GM21528 (cell line): ENCODE data around the gene SLC16A13.
"Not testable (repeated sequence)": the region's sequence is repeated elsewhere in the genome, so short reads cannot be mapped to it uniquely, and the experiment has no call there.

Experiments
- ATAC-seq: cut with Tn5 transposase; IDR thresholded peaks from one replicate; pipeline ENCODE4 v1.9.1; 2021; ENCODE audit warnings: mild to moderate bottlenecking, moderate library complexity; ENCODE audit not compliant: unreplicated experiment, low FRiP score

The SLC16A13 gene

DNA sequence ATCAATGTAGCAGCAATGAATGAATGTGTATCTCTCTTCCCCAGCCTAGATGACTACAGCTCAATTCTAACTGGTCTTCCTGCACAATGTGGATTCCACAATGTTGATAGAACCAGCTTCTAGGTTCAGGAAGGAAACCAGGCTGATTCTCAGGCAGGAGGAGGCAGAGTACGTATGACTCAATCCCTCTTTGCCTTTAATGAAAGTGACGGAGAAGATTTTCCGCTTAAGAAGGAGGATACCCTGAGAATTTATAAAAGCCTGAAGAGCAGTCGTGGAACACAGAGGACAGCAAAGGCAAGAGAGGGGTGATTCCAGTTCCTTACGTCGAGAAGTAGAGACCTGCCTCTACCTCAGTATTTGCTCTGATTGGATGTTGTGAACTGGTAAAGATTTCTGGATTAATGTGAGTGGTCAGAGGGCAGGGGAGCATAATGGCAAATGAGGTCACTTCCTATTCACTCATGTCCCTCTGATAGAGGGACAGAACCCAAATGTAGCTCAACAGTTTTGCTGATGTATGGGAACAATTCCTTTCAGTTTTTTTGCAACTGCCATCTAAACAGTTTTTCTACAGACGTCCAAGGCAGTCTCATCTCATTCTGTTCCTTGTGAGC, 23.1 kb downstream of the SLC16A13 start:
- no peak for ATAC-seq

DNA sequence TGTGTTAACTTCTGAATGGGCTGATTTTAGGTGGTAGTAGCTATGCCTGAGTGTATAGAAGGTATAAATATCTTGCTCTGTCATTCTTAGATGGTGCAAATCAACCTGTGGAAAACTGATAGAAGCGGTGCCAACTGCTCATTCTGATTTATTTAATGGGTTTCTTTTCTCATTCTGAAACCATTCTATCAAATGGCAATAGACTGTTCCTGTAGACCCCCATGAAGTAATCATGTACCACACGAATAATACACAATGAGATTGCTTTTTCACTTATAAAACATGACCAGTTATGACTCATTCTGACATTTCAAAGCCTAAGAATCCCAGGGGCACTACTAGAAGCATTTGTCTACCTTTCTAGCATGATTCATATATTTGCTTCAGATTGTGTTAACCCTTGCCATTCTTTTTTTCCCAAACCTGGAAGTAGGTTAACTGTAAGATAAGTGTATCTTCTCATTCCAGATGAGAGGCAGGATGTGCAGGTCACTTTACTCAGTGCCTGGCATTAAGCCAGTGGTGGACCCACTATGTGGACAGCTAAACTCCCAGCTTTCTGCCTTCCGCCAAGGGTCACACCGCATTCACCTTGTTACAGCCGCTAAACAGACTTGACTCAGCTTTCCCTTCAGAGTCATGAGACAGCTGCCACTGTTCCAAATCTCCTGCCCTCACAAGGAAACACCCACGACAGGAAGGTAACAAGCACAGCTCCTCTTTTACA, 24.5 kb downstream of the SLC16A13 start:
- ATAC-seq, result no peak

DNA sequence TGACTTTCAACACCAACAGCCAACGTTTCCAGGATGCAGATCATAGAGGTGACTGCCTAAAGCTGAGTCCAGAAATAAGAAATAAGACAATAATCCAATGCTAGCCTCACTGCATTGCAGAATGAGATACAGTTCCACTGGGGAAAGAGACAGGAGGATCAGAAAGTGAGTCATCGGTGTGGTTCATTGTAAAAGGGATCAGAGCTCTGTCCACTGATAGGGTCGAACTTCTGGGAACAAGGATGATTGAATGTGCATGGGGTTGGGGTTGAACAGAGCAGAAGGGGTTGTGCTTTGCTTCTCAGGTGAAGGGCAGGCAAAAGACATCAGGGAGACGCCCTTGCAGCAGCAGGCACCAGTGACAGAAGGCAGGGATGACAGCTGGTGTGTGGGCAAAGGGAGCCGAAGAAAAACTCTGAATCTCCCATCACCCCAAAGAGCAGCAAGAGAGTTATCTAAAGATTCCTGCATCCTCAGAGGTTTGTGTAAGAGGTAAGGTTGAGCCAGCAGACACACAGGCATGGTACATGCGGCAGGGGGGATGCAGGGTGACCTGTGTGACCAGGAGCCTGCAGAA, 27.8 kb downstream of the SLC16A13 start:
- ATAC-seq, result no peak

DNA sequence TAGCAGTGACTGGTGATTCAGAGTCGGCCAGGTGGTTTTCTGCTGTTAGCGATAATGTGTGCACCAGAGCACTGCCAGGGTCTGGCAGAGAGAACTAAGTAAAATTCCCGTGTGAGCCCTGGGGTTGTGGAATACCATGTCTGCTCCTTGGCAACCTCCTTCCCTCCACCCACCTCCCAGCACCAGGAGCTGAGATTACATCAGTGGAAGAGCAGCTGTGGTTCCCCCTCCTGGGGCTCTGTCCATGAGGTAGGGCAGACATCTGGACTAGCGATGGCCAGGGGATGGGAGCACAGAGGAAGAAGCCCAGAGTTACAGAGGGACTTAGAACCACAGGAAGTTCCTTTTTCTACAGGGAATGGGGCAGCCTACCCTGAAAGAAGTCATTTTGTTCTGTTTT, 28.4 kb downstream of the SLC16A13 start:
- ATAC-seq, result no peak

DNA sequence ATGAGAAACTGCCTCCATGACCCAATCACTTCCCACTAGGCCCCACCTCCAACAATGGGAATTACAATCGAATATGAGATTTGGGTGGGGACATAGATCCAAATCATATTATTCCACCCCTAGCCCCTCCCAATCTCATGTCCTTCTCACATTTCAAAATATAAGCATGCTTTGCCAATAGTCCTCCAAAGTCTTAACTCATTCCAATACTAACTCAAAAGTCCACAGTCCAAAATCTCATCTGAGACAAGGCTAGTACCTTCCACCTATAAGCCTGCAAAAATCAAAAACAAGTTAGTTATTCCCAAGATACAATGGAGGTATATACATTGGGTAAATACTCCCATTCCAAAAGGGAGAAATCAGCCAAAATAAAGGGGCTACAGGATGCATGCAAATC, 31.4 kb downstream of the SLC16A13 start:
- ATAC-seq, result no peak

DNA sequence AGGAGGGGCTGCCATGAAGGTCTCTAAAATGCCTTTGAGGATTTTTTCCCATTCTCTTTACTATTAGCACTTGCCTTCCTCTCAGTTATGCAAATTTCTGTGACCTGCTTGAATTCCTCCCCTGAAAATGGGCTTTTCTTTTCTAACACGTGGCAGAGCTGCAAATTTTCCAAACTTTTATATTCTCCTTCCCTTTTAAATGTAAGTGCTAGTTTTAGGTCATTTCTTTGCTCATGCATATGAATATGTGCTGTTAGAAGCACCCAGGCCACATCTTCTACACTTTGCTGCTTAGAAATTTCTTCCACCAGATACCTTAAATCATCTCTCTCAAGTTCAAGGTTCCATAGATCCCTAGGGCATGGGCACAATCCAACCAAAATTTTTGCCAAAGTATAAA, 32.5 kb downstream of the SLC16A13 start:
- ATAC-seq, result no peak

DNA sequence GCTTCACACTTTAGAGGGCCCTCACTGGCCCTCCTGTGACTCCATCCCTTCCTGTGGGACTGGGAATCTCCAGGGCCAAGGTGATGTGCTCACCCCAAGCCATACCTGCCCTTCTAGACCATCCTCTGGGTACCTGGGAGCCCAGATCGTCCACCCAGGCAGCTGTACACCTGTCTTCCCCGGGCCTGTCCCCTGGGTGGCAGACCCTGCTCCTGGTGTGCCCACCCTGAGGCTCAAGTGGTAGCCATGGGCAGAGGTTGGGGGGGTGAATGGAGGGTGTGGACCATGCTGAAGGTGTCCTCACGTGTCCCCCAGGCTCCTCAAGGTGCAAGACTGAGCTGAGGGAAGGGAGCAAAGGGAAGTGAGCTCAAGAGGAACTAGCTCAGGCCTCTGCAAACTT, 34.9 kb downstream of the SLC16A13 start:
- no peak for ATAC-seq

DNA sequence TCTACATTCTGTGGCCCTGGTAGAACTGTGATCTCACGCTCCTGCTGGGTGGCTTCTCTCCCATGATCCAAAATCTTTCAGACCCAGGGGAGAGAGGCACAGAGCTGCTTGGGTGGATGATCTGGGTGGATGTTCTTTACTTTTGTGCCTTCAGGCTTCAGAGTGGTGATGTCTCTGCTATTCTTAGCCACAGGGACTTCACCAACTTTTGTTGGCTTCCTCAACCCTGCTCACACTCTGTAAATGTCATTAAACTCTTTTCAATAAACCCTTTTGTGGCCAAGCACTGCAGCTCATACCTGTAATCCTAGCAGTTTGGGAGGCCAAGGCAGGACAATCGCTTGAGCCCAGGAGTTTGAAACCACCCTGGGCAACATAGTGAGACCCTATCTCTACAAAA, 36.6 kb downstream of the SLC16A13 start:
- no peak for ATAC-seq

DNA sequence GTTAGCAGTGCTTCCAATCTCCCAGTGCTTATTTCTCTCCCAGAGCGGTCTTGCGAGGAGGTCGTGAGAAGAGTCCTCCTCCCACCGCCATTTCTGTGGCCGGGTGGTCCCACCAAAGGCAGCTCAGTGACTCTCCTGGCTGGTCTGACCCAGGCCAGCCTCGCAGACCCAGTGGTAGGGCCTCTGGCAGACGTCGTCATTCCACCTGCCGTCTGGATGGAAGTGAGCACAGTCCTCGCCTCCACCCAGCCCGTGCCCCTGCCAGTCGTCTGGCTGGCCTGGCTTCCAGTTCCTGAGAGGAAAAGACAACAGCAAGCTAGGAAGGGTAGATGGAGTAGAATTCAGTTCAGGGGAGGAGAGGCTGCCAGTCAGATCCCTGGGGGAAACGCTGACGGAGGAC, 39.1 kb downstream of the SLC16A13 start:
- no peak for ATAC-seq

DNA sequence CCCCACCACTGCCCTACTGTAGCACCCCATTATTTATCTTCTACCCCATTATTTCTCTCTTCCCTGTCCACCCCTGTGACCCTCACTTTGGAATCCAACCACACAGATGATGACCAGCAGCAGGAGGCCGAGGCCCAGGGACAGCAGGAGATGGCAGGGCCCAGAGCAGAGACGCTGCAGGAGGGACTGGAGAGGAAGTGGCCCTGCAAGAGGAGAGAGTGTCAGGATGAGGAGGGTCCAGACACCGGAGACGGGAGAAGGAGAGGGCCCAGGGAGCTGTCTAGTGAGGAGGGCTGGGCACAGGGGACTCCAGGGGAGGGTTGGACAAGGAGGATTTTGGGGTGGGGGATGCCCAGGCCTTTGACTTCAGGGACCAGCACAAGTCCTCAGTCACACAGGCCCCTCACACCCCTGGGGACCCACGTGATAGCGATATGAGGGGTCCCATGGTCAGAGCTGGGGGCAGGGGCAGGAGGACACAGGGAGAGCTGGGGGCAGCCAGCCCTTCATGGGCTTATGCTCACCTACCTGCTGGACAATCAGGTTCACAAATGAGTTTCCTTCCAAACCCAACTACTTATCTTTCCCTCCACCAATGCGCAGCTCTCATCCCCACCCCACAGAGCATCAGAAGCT, 42.2 kb downstream of the SLC16A13 start:
- no peak for ATAC-seq

DNA sequence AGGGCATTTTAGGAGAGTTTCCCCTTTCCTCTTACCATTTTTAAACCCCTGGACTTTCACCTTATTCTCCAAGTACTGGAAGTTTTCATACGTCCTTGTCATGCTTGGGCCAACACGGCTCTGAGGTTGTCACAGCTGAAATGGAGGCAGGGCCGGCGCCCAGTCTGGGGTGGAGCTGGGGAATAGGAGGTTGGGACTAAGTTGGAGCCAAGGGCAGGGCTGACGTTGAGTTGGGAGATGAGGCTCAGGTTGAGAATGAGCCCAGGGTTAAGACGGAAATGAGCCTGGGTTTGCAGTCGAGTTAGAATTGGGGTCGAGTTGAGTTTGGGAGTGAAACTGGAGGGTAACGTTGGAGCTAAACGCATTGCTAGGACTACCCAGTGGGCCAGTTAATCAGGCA, 42.9 kb downstream of the SLC16A13 start:
- no peak for ATAC-seq

DNA sequence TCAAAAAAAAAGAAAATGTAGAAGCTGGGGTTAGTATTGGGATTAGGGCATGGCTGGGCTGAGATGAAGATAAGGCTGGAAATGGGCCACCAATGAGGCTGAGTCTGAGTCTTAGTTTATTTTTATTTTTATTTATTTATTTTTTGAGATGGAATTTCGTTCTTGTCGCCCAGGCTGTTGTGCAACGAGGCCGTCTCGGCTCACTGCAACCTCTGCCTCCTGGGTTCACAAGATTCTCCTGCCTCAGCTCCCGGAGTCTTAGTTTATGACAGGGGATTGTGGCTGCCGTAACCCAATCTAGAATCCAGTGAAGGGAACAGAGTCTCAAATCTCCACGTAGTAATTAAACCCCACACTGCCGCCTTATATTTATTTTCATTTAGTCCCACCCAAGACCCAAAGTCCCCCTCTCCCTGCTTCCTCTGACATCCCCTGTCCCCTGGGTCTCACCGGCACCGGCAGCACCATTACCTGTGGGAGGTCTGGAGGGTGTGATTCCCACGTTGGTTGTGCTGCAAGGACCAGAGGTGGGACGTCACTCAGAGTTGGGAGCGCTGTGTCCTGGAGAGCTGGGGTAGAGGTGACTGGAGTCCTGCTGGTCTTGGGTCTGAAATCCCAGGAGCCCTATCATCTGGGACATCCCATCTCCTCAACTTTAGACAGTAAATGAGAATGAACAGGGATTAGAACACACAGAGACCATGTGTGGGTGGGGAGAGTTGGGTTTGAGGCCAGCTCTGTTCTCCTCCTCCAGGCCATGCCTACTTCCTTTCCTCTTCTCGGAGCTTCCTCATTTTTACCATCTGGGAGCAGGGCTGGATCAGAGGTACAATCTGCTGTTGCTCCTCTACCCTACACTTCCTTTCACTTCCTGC, 44.0 kb downstream of the SLC16A13 start, which contains the start of gene CLEC10A:
Gene CLEC10A, minus strand, starts transcription at position 671 of the 875 bp plus-strand sequence. CDS start 1,439 bp downstream, outside the sequence.
- no peak for ATAC-seq

DNA sequence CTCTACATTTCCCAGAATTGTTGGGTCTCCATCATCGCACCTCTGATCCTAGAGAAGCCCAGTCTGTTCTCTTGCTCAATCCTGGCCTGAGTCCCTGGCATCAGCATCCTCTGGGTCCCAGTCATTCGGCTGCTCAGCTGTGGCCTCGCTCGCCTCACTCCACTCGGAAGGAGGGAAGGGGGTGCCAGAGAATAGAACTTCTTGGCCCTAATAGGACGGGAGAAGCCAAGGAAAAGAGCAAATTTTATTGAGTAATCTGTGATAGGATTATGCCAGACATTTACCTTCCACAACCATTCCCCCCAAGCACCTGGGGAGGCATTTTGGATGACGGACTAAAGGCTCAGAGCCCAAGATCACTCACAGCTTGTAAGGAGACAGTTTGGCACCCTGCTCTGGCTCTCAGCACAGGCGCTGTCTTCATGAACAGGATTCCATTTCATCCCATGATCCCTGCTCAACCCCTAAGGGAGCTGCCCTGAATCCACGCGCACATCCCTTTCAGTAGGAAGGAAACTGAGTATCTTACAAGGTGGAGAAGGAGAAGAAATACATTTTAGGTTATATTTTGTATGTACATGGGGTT, 44.7 kb downstream of the SLC16A13 start:
- ATAC-seq, result no peak

DNA sequence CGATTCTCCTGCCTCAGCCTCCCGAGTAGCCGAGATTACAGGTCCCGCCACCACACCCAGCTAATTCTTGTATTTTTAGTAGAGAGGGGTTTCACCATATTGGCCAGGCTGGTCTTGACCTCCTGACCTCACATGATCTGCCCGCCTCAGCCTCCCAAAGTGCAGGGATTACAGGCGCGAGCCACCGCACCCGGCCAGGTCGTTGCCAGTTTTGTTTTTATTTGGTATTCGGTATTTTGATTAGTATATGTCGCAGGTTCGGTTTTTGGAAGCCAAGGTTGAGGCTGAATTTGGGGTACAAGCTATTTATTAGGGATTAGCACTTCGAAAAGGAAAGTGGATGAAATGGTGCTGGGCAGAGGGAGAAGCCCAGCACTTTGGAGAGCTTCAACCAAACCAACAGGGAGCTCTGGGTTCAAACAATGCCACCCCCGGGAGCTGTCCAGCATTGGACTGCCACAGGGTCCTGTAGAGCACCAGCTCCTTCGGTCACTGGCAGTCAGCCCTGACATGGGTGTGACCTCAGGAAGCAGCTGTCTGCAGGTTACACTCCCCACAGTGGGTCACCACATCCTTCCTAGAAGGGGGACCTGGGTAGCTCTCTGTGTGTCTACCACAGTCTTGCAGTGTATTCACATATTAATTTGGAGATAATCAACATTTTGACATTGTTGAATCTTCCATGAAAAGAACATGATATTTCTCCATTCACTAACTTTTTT, 45.7 kb downstream of the SLC16A13 start:
- no peak for ATAC-seq

DNA sequence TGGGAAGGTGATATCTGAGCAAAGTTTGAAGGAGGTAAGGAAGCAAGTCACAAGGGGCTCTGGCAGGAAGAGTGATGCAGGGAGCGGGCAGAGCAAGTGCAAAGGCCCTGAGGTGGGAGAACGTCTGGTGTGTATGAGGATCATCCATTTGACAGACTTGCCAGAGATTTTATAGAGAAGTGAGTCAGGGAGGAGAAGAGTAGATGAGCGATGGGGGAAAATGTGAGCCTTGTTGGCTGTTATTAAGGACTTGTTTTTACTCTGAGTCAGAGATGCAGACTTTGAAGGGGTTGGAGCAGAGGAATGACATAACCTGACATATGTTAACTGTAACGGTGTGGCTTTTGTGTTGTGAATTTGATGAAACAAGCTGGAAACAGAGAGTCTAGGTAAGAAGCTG, 47.8 kb downstream of the SLC16A13 start:
- no peak for ATAC-seq

DNA sequence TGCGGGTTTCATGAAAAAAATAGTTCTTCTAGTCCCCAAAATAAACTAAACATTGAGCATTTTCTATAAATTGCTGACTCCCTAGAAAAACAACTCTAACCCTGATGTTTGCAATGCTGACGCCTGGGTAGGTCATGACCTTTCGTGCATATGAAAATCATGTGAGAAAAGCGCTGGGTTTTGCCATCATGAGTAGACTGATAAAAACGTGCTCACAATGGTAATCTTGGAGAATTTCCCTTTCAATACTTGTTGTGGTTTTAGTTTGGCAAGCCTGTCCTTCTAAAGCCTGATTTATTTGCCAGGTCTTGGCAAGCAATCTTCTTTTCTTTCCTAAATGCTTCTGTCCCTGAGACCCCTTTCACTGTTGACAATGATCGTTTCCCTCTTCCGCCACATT, 48.3 kb downstream of the SLC16A13 start:
- no peak for ATAC-seq

DNA sequence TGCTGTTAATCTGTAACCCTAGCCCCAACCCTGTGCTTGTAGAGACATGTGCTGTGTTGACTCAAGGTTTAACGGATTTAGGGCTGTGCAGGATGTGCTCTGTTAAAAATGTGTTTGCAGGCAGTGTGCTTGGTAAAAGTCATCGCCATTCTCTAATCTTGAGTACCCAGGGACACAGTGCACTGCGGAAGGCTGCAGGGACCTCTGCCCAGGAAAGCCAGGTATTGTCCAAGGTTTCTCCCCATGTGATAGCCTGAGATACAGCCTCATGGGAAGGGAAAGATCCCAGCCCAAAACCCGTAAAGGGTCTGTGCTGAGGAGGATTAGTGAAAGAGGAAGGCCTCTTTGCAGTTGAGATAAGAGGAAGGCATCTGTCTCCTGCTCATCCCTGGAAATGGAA, 52.6 kb downstream of the SLC16A13 start:
- not testable (repeated sequence) for ATAC-seq

DNA sequence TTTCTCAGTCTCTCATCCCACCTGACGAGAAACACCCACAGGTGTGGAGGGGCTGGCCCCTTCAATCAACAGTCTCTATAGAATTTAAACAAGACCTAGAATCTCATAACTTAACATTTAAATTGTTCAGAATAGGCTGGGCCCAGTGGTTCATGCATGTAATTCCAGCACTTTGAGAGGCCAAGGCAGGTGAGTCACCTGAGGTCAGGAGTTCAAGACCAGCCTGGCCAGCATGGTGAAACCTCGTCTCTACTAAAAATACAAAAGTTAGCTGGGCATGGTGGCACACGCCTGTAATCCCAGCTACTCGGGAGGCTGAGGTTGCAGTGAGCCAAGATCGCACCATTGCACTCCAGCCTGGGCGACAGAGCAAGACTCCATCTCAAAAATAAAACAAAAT, 53.8 kb downstream of the SLC16A13 start:
- not testable (repeated sequence) for ATAC-seq
